ENCODE data around the gene TGFB1.

GRCh38 chr19:41295499-41295898 is 58.2 kb downstream of the TGFB1 start:
- TF ChIP-seq REST (IDR thresholded peaks at IDR 0.05; ENCODE audit: insufficient read depth in 1 of 2, low read depth in 2 of 2, low read length in 1 of 2): no peak
- TF ChIP-seq, protein P1, sequence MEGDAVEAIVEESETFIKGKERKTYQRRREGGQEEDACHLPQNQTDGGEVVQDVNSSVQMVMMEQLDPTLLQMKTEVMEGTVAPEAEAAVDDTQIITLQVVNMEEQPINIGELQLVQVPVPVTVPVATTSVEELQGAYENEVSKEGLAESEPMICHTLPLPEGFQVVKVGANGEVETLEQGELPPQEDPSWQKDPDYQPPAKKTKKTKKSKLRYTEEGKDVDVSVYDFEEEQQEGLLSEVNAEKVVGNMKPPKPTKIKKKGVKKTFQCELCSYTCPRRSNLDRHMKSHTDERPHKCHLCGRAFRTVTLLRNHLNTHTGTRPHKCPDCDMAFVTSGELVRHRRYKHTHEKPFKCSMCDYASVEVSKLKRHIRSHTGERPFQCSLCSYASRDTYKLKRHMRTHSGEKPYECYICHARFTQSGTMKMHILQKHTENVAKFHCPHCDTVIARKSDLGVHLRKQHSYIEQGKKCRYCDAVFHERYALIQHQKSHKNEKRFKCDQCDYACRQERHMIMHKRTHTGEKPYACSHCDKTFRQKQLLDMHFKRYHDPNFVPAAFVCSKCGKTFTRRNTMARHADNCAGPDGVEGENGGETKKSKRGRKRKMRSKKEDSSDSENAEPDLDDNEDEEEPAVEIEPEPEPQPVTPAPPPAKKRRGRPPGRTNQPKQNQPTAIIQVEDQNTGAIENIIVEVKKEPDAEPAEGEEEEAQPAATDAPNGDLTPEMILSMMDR (IDR thresholded peaks at IDR 0.05): no peak
